ENCODE data around the gene PPARA.

Gene PPARA

DNA sequence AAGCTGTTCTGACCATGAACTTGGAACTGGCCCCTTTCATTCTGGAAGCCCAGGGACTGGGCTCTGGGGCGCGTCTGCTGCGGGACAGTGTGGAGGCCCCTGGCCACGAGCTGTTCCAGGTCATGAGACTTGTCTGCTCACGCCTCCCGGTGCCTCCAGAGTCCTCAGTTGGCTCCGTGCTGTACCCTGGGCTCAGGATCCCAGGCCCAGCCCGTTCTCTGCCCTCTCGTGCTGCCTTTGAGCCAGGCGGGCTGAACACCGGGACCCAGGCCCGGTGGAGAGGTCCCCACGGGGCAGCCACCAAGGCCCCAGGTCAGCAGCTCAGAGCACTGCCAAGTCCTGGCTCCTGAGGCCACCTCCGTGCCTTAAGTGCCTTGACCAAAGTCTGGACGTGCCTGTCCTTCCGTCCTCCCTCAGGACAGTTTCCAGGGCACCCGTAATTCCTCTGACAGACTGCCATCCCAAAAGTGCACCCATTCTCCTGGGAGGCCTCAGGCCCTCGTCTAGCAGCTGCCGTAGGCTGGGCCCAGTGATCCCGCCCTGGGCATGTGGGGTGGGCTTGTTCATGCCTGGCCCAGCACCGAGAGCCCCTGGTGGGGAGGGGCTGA lies 36.3 kb upstream of the PPARA start:
- TF ChIP-seq, protein P1, sequence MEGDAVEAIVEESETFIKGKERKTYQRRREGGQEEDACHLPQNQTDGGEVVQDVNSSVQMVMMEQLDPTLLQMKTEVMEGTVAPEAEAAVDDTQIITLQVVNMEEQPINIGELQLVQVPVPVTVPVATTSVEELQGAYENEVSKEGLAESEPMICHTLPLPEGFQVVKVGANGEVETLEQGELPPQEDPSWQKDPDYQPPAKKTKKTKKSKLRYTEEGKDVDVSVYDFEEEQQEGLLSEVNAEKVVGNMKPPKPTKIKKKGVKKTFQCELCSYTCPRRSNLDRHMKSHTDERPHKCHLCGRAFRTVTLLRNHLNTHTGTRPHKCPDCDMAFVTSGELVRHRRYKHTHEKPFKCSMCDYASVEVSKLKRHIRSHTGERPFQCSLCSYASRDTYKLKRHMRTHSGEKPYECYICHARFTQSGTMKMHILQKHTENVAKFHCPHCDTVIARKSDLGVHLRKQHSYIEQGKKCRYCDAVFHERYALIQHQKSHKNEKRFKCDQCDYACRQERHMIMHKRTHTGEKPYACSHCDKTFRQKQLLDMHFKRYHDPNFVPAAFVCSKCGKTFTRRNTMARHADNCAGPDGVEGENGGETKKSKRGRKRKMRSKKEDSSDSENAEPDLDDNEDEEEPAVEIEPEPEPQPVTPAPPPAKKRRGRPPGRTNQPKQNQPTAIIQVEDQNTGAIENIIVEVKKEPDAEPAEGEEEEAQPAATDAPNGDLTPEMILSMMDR (IDR thresholded peaks at IDR 0.05; ENCODE audit: control insufficient read depth, extremely low read depth, insufficient read depth) = no peak
- no peak for DNase-seq (ENCODE audit: low read depth)
- H3K4me3 ChIP-seq (ENCODE audit: low read depth, low read length) = no peak overlapping the region

DNA sequence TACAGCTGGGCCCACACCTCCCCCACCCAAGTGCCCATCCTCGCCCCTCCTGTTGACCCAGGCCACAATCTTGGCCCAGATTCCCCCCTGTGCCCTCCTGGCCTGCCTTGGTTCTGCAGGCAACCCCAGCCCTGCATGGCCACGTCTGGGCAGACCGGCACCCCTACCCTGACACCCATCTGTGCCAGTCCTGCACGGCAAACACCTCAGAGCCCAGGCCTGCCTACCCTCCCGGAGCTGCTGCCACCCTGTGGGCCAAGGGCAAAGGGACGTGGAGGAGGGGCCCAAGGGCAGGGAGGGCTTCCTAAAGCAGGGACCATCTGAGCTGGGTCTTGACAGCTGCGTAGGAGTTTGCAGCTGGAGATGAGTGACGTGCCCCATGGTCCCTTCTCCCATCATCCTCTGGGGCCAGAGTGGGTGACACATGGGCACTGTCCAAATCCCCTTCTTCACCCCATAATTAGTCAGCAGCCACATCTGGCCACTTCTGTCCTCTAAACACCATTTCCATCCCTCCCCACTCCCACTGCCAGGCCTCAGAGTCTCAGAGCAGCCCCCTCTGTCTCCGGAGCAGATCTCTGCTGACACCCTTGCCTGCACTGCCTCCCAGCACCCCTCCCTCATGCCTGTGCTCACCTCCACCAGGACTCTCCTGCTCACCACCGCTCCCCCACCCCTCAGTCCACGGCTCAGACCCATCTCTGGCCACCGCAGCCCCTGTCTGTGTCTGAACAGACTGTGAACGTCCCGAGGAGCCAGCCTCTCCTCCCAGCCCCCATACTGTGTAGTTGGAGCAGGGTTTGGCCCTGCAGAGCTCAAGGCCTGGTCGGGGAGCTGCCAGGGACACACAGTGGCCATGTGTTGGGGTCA lies 35.6 kb upstream of the PPARA start:
- TF ChIP-seq, protein P1 (IDR thresholded peaks at IDR 0.05; ENCODE audit: control insufficient read depth, extremely low read depth, insufficient read depth) = no peak
- no peak overlapping the region for H3K4me3 ChIP-seq (ENCODE audit: low read depth, low read length)
- no peak for DNase-seq (ENCODE audit: low read depth)

DNA sequence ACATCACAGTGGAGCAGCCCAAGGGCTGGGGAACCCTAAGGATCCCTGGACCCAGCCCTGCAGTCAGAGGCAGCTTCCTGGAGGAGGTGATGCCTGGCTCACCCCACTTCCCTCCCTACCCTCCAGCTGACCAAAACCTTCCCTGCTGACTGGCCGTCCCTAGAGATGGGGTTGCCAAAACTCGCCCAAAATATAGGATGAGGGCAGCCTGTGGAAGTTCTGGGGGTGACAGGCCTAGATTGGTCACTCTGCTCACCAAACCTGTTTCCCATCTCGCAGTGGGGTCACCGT lies 35.0 kb upstream of the PPARA start:
- TF ChIP-seq, protein P1 (IDR thresholded peaks at IDR 0.05; ENCODE audit: control insufficient read depth, extremely low read depth, insufficient read depth) = no peak
- no peak for DNase-seq (ENCODE audit: low read depth)
- H3K4me3 ChIP-seq (ENCODE audit: low read depth, low read length) = no peak overlapping the region

DNA sequence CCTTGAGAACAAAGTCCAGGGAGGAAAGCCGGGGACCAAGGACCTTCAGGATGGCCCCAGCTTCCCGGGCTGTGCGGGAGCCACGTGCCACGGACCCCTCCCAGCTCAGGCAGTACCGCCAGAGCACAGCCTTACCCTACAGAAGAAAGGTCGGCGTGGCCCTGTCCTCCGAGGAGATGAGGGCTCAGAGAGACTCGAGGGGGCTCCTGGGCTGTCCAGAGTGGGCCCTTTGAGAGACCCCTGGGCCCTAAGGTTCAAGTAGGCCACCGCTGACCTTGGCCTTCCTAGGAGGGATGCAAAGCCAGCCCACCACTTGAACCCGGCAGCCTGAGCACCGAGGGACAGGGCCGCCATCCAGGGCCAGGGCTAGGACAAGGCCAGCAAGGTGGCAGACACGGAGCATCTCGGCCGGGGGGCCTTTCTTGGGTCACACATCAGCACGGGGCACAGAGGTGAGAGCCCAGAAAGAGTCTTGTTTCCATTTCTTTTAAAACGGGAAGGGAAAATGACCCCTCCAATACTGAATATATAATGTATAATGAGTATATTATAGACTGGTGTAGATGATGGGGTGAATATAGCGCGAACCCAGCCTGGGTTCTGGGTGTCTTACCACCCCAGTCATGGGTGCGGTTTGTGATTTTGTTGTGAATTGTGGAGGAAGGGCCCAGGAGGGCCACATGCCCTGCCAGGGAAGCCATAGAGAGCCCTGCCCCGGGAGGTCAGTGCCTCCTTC lies 34.4 kb upstream of the PPARA start:
- TF ChIP-seq, protein P1 (IDR thresholded peaks at IDR 0.05; ENCODE audit: control insufficient read depth, extremely low read depth, insufficient read depth) = no peak
- no peak overlapping the region for H3K4me3 ChIP-seq (ENCODE audit: low read depth, low read length)
- DNase-seq (ENCODE audit: low read depth) = no peak

DNA sequence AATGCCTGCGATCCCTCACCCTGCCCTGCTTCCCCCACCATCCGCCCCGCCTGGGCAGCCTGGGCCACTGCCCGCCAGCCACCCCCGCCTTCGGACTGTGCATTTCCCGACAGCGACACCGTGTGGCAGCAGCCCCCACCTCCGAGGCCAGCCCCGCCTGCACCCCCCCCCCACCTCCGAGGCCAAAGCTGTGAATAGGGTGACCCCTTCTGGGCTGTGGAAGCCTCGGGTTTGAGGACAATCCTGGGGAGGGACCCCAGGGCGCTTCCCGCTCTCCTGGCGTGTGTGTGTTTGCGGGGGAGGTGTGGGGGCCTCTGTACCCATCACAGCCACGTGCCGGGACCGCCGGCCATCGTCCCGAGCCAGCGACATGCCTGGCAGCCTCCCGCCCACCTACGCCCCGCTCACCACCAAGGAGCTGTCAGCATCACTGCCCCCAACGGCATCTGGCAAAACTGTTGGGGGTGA lies 33.8 kb upstream of the PPARA start:
- no peak for DNase-seq (ENCODE audit: low read depth)
- H3K4me3 ChIP-seq (ENCODE audit: low read depth, low read length) = no peak overlapping the region
- TF ChIP-seq, protein P1 (IDR thresholded peaks at IDR 0.05; ENCODE audit: control insufficient read depth, extremely low read depth, insufficient read depth) = peak; percentile 75

DNA sequence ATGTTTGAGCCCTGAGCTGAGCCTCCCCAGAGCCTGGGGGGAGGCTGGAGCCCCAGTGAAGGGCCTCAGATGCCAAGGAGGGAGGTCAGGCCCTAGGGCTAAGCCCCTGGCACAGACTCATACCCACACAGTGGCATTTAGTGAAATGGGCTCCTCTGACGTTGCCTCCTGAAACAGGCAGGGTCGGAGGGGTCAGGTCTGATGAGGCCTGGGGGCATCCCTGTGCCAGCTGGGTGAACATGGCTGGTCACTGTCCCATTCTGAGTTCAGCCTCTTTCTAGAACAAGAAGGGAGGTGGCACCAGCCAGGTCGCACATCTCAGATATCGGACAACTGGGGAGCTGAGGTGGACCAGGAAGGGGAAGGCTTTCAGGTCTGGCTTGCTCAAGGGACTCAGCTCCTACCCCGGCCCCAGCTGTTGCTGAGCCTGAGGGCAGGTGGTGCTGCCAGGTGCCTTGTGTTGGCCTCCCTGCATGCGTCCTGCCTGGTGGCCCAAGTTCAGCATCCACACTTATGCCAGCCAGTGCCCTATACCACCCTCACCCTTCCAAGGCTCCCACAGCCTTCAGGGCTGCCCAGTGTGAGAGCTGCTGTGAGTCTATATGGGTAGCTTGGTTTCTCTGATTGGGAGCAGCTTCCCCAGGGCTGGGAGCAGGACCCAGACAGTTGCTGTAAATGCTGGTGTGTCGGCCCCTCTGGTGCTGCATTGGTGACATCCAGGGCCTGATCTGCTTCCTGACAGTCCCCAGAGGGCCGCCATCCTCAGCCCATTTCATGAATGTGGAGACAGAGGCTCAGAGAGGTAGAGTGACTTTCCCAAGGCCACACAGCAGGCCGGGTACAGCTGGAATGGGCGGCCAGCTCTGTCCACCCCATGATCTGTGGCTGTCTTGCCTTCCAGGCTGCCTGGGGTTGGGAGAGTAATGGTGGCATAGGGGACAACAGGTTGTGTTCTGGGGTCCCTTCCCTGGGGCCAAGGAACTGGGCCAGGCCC lies 32.8 kb upstream of the PPARA start:
- TF ChIP-seq, protein P1 (IDR thresholded peaks at IDR 0.05; ENCODE audit: control insufficient read depth, extremely low read depth, insufficient read depth) = no peak
- H3K4me3 ChIP-seq (ENCODE audit: low read depth, low read length) = no peak overlapping the region
- no peak for DNase-seq (ENCODE audit: low read depth)
